NCI-H82 treated with DMSO at 0.1 percent for 48 hours (cell line): ENCODE measurements around the gene RPP14.

Source experiments
- DNase-seq: peaks from one replicate; lab custom pipeline; 2025; ENCODE audit not compliant: unreplicated experiment; lab: John Stamatoyannopoulos, UW

RPP14 gene

GRCh38 chr3:58291671-58292338, 14.2 kb upstream of the RPP14 start:
- DNase-seq: no peak

DNA sequence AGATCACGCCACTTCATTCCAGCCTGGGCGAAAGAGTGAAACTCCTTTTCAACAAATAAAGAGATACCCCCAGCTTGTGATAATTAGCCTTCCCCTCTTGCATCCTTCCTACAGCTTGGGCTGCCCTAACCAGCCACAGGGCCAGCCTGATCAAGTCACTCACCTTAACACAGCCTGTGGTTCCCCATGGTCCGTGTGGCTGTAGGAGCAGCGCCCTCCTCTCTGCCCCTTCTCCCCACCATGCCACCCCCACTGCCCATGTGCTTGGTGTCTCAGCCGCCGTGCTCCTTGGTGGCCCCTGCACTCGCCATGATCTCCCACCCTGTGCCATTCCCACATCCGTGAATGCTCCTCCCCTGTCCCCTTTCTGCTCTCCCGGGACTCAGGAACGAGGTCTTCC, 13.2 kb upstream of the RPP14 start:
- no peak for DNase-seq

GRCh38 chr3:58293516-58293915, 12.5 kb upstream of the RPP14 start:
- DNase-seq: no peak

DNA sequence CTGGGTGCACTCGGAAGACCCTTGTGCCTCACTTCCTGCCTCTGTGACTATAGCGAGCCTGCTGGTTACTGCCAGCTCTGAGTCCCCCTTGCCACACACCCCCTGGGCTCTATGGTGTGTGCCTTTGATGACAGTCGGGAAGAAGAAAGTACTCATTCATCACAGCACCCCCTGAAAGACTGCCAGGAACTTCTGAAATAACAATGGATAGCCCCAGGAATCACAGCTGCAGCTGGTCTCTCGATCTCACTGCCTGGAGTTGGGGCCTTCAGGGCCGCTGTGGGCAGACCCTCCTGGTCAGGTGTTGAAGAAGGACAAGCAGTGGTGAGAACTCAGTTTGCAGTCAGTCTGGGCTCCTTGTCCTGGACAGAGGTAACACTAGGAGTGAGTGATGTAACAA, 9.8 kb upstream of the RPP14 start:
- no peak for DNase-seq

GRCh38 chr3:58296843-58297242, 9.2 kb upstream of the RPP14 start:
- no peak for DNase-seq

DNA sequence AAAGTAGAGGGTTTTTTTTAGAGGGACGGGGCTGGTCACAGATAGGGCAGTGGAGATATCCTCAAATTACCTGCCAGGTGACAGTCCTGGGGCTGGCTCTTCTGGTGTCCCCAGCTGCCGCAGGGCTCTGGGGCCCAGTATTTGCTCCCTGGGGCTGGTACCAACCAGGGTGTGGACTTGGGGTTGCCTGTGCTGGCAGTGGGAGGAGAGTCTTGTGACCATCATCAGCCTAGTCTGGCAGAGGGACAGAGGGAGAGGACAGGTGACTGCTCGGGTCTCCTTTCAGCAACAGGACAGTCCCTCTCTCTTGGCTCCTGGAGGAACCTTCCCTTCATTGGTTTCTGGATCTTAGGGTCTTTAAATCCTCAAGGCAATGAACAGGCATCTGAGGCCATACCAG, 7.9 kb upstream of the RPP14 start:
- DNase-seq: no peak

GRCh38 chr3:58299075-58299474, 7.0 kb upstream of the RPP14 start:
- no peak for DNase-seq

DNA sequence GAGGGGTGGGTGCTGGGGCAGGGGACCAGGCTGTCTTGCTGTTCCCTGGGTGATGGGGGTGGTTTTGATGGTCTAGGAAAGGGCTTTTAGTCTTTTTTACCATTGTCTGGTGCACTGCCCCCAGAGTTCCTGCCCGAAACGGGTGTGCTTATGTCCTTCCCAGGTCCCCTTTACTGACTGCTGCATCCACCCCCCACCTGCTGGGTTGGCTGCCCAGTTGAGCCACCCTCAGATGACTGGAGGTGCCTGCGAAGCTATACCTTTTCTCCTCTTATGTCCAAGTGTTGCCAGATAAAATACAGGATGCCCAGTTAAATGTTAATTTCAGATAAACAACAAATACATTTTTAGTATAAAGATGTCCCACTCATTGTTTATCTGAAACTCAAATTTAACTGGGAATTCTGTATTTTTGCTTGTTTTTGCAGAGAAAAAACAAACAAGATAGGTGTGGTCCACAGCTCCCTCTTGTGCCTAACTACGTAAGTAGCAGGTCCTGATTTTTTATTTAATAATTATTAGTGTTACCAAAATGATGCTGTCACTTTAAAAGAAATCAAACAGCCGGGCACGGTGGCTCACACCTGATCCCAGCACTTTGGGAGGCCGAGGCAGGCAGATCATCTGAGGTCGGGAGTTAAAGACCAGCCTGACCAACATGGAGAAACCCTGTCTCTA, 6.1 kb upstream of the RPP14 start:
- DNase-seq: no peak

- no peak for DNase-seq
Measured at GRCh38 chr3:58307639-58308215, 1.7 kb downstream of the RPP14 start.

DNA sequence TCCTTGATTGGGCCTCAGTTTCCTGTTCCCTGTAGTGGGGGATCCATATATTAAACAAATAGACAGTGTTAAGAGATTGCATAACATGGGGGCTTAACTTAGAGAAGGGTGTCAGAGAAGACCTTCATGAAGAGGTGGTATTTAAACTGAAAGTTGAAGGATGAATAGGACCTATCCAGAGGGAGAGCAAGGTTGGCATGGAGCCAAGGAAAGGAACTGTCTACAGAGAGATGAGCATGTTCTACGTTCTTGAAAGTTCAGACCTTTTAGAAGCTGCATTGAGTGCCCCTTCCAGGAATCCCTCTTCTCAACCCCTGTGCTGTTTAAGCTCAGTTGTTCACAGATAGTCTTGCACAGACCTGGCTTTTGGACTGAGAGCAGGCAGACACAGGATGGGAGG, 2.7 kb downstream of the RPP14 start:
- no peak for DNase-seq

DNA sequence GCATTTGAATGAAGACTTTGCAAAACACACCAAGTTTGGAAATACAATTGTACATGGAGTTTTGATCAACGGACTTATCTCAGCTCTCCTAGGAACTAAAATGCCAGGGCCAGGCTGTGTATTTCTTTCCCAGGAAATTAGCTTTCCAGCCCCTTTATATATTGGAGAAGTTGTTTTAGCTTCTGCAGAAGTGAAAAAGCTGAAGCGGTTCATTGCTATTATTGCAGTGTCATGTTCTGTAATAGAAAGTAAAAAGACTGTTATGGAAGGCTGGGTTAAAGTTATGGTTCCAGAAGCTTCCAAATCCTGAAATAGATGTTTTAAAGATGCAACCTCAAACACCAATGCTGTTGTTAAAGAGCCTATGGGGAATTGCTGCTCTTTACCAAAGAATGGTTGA, 11.8 kb downstream of the RPP14 start:
- no peak for DNase-seq

- no peak for DNase-seq
Measured at GRCh38 chr3:58321791-58322190, 15.7 kb downstream of the RPP14 start.

GRCh38 chr3:58322793-58323192, 16.7 kb downstream of the RPP14 start:
- DNase-seq: no peak

DNA sequence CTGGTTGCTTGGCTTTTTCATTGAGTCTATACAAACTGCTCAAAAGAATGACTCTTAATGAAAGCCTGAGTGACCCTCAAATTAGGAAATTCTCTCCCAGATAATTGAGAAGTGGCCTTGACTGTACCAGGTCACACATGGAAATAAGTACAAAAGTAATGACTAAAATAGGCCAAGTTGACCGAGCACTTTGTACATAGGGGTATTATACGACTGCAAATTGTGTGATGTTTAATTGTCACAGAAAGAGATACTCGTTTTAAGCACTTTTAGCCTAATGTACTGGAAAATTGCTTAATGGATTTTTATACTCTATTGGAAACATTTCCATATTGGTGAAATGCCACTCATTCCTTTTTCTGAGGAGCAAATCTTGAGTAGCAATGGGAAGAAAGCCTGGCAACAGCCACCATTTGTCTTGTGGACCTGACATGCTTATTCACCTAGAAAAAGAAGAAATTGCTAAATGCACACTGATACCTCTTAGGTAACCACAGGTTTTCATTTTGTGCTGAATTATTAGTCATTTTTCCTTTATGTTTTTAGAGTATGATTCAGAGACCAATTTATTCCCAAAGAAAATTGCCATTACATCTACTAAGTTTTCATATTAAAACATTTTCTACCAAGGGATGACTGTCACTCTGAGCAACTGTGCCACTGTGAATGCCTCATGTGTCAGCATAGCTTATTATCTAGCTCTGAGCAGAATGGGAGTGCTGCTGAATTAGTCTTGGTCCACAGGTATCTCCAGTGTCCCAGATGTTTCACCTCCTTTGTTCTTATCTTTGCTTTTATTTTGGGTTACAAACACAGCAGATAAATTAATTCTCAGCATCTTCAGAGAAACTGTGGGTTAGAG, 17.7 kb downstream of the RPP14 start:
- DNase-seq: no peak

DNA sequence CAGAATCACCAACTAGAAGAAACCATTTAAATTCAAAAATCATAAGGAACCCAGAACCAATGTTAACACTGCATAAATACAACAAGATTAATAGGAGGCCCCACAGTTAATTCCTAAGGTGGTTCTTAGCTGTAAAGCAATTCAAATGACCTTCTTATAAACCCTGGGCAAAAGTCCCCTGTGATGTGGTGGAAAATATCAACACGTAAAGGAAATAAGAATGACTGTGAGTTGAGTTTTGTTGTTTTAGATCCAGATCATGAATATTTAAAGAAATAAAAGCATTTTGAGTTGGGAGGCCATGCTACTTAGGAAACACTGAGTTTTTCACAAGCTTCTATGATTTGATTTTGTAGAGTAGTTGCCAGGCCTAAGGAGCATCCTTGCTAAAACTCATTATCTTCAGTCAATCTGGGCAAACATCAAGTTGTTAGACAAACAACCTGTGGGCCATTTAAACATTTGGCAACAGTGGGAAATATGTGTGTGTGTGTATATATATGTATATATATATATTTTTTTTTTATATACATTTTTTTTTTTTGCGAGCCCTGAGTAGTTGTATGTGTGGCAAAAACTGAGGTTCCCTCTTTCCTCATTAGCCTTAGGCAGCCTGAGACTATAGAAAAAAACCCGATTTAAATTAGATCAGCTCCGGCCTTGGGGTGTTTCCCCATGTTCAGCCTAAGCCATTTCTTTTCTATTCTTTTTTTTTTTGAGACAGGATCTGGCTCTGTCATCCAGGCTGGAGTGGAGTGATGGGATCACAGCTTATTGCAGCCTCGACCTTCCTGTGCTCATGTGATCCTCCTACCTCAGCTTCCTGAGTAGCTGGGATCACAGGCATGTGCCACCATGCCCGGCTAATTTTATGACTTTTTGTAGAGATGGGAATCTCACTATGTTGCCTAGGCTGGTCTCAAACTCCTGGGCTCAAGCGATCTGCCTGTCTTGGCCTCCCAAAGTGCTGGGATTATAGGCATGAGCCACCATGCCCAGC, 18.6 kb downstream of the RPP14 start:
- DNase-seq: no peak

GRCh38 chr3:58325525-58325992, 19.5 kb downstream of the RPP14 start:
- DNase-seq: no peak

- no peak for DNase-seq
Measured at GRCh38 chr3:58326267-58326900, 20.3 kb downstream of the RPP14 start.

DNA sequence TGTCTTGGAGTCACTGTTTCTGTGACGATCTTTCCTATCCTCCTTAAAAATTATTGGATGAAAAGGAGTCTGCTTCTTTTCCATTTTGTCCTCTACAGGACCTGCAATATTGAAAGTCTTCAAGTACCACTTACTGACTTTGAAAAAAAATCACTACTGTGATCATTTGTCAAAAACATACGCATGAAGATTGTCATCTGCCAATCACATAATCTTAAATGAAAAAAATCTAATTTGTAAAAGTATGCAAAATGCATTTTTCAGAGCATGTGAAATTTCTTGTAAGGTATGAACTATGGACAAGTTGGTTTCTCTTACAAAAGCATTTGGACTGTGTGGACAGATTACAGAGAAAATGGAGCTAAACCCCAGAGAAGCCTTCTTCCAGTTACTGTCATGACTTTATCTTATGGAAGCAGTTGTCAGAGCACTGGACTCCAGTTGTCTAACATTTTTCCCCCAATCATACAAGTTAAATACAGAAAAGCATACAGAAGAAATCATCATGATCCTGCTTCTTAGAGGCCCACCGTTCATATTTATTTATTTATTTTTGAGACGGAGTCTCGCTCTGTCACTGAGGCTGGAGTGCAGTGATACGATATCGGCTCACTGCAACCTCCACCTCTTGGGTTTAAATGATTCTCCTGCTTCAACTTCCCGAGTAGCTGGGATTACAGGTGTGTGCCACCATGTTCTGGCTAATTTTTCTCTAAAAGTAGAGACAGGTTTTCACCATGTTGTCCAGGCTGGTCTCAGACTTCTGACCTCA, 23.3 kb downstream of the RPP14 start:
- no peak for DNase-seq

DNA sequence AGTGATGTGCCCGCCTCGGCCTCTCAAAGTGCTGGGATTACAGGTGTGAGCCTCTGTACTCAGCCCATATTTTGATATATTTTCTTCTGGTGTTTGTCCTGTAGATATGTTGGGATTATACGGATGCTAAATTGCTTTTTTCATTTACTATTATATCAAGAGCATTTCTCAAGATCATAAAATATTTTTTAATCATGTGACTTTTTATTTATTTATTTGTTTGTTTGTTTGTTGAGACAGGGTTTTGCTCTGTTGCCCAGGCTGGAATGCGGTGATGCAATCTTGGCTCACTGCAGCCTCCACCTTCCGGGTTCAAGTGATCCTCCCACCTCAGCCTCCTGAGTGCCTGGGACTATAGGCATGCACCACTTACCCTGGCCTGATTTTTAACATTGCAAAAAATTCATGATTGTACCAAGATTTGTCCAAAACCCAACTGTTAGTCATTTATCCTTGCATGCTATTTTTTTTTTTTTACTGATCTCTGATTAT, 23.9 kb downstream of the RPP14 start:
- DNase-seq: no peak
